ENCODE measurements around the gene MEGF6.

DNA sequence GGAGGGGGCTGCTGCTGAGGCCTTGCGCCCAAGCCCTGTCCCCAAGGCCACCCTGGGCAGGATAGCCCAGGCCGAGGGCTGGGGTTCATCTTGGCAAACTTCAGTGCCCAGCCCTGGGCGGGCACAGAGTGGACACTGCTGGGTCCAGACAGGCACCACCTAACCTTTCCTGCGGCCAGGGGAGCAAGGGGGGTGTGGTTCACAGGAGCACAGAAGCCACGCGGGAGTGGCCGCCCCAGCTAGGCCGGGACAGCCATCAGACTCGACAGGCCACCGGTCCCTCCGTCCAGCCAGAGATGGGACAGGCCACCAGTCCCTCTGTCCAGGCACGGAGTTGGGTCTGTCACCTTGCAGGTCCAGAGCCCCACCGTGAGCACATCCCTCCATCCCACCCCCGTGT lies 127.9 kb downstream of the MEGF6 start:
- TF ChIP-seq PATZ1 (CRISPR knock-in tag; IDR thresholded peaks at IDR 0.05; ENCODE audit: borderline replicate concordance) (no peak), ARNTL (CRISPR knock-in tag; IDR thresholded peaks at IDR 0.05; ENCODE audit: borderline replicate concordance, low read depth) (no peak), ZNF565 (CRISPR knock-in tag; conservative IDR thresholded peaks at IDR 0.05; ENCODE audit: low read depth) (no peak), BACH2 (CRISPR knock-in tag; IDR thresholded peaks at IDR 0.05; ENCODE audit: borderline replicate concordance) (no peak), CREB5 (CRISPR knock-in tag; IDR thresholded peaks at IDR 0.05; ENCODE audit: low read depth) (no peak), ZNF70 (CRISPR knock-in tag; IDR thresholded peaks at IDR 0.05) (no peak), TCF4 (CRISPR knock-in tag; IDR thresholded peaks at IDR 0.05; ENCODE audit: borderline replicate concordance) (no peak)
- TF ChIP-seq, protein P1, sequence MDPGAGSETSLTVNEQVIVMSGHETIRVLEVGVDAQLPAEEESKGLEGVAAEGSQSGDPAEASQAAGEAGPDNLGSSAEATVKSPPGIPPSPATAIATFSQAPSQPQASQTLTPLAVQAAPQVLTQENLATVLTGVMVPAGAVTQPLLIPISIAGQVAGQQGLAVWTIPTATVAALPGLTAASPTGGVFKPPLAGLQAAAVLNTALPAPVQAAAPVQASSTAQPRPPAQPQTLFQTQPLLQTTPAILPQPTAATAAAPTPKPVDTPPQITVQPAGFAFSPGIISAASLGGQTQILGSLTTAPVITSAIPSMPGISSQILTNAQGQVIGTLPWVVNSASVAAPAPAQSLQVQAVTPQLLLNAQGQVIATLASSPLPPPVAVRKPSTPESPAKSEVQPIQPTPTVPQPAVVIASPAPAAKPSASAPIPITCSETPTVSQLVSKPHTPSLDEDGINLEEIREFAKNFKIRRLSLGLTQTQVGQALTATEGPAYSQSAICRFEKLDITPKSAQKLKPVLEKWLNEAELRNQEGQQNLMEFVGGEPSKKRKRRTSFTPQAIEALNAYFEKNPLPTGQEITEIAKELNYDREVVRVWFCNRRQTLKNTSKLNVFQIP (CRISPR knock-in tag; IDR thresholded peaks at IDR 0.05; ENCODE audit: borderline replicate concordance, low read depth), result no peak

All from SK-N-SH treated with all-trans-retinoic acid at 6 μM for 48 hours (cell line).